Fibroblast of skin of right quadriceps (primary cell): ENCODE measurements around the gene FBXW11.
"Not testable (repeated sequence)": the region's sequence is repeated elsewhere in the genome, so short reads cannot be mapped to it uniquely, and the experiment has no call there.

Experiments used
- DNase-seq: peaks from one replicate; pipeline ENCODE4 v3.0.0-alpha.2; 2013

FBXW11 gene

DNA sequence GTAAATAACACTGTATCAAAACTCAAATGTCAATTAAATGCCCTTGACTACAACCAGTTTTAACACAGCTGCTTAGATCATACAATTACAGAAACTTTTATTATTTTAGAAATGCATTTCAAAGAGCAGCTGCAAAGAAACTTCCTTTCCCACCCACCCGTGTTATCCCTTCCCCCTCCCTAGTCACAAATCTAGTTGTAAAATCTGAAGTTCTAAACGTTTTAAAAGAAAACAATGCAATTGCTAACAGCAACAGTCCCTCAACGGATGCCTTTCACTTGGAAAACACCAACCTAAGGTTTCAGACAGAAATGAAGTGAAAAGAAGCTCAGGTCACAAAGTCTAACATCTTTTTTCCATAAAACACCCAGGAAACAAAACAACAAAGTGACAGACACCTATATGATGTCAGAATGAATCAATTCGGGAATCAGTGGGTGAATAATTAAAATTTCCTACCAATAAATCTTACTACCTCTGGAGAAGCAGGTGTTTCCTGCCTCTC lies 100.3 kb downstream of the FBXW11 start:
- DNase-seq = no peak

DNA sequence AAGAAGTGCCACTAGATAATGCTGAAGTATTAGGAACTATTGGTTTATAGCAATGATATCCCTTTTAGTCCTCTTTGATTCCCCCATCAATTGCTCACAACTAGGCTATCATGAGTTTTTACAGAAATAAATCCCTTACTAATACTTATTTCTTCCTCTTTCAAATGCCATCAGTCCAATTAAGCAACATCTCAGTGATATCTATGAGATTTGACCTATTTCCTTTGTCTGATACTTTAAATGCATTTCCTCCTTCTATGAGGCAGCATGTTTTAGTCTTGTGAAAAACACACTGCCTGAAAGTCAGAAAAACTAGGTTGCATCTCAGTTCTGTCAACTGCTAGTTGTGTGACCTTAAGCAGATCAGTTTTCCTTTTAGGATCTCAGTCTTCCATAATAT lies 101.6 kb downstream of the FBXW11 start:
- DNase-seq = no peak

DNA sequence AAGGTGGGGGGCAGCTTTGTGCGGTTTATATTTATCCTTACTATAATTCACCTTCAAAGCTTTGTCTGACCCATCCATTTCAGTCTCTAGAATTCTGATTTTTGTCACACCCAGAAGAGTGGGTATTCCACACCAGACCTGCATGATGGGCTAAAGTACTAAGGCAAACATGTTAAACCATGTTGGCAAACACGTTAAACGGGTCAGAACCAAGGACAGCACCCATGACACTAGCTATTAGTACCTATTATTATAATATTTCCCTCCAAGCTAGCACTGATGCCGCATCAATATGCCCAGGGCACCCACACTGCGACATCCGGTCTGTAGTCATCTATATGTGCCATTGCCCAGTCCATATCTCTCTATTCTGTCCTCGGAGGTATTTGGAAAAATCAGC lies 104.7 kb downstream of the FBXW11 start:
- DNase-seq = no peak

DNA sequence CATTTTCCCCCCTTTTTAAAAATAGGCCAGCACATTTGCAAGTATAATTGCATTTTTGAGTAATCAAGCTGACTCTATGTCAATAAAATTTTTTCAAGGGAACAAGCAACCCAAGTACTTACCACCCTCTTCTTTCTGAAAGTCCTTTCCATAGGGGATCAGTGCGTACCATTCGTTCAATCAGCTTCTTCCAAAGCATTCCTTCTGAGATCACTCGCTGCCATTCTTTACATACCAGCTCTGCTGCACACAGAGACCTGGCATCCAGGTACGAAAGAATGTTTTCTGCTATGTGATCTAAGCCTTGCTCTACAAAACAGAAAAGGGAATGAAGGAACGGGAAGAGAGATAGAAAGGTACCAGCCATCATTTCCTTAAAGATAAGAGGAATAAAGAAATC lies 106.6 kb downstream of the FBXW11 start:
- no peak for DNase-seq

DNA sequence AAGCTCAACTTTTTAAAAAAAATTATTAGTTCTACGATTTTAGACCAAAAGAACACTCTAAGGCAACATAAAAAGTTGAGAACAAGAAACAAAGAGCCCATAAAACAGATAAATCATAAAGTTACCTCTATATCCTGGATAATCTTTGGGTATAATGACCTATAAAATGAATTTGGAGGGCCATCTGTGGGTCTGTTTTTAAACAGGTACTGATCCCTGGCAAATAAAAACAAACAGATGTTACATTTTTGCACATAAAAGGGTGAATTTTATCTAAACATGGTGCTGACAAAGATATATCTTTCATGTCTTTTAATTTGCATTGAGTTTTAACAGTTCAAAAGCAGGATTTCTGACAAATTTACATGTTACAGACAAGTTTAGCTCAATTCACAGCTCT lies 107.6 kb downstream of the FBXW11 start:
- DNase-seq = no peak

DNA sequence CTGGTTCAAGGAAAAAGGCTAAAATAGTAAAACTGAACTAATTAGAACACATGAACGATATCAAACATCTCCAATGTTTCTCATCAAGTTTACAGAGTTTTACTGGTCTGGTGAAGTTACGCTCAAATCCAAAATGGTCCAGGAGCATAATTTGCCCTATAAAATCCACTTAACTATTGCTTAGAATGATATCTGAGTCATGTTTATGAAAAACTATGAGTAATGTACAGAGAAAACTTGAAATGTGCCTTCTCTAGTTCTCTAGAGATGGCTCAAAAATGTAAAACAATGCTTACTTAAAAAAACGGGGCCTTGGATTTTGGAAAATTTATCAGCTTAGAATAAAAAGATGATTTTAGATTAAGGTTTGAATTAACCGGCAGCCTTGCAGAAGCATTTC lies 108.1 kb downstream of the FBXW11 start:
- DNase-seq = peak; percentile 26

DNA sequence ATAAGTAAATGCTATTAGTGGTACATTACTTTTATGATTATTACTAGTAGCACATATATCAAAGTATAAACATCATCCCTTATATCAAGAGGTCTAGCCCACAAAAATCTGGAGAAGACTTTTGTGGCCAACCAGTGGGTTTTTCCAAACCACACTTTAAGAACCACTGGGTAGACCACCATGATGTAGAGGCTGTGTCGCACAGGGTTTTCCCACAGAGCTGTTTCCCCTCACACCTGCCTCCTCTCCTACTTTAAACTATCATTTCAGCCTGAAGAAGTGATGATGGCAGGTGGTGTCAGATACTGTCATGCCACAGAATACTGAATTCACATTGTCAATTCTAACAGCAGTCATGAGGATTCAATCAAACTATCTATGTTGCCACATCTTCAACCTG lies 109.2 kb downstream of the FBXW11 start:
- DNase-seq = no peak

DNA sequence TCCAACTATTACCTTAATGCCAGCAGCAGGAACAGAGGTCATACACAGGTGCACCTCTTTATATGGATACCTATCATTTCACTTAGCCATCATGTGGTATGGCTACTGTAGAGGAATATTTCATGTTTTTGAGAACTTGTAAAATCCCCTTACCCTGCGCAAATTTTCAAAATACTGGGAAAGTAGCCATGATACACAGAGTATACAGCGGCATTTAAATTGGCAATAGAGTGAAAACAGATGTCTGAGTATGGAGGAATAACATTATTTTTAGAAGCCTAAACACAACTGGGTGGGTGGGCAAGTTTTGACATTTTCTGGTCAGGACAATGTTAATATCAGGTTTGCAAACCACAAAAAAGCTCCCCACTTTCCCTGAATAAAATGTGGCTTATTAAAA lies 111.4 kb downstream of the FBXW11 start:
- DNase-seq = peak; percentile 25

DNA sequence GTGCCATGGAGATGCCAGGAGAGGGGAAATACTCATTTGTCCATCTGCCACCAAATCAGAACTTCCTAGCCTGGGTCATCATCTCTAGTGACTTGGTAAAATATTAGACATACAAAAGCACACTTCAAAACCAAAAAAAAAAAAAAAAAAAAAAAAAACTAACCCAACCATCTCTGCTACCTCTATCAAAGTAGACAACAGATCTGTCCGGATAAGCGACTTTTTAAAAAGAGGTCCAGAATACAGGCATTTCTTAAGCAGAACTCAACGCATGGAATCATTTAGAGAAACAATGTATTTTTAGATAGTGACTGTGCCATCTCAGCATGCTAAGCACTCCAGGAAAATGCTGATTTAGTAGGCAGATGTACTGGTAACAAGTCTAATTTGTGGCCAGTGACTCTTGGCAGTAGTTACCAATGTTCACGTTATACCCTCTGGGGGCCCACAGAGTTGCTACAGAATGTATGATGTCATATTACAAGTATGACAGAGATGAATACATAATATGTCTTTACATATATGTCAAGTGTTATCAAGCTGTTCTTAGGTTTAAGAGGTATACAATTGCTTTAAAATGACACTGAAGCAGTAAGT lies 113.0 kb downstream of the FBXW11 start:
- peak; percentile 89 for DNase-seq

DNA sequence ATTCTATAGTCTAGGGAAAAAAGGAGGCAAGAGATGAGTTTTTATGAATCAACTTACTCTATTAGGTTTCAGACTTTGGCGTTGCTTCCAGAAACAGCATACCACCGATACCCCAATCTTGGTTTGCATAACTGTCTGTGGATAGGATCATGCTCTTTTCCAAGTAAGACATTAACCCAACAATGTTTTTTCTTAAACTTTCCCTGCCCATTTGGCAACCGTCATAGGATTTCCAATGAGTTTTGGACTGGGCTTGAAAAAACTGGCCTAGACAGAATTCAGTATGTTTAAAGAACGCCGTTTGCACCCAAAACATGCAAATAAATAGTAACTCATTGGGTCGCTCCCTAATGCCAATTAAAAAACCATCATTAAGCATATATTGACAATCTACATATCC lies 114.8 kb downstream of the FBXW11 start:
- DNase-seq = no peak

DNA sequence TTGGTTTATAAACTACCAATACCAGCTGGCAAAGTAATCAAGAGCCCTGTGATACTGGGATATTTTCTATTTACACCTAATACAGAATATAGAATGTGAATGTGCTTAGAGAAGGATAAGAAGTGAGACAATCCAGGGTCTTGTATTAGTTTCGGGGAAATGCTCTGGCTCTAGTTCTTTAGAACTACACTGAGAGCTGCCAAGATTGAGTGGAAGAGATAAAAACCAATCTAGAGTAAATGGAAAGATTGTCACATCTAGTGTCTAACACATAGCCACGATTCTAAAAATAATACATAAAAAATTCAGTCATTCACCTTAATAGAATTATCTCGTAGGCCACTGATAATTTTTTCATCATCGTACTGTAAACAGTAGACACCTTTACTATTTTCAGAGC lies 115.3 kb downstream of the FBXW11 start:
- DNase-seq = no peak

DNA sequence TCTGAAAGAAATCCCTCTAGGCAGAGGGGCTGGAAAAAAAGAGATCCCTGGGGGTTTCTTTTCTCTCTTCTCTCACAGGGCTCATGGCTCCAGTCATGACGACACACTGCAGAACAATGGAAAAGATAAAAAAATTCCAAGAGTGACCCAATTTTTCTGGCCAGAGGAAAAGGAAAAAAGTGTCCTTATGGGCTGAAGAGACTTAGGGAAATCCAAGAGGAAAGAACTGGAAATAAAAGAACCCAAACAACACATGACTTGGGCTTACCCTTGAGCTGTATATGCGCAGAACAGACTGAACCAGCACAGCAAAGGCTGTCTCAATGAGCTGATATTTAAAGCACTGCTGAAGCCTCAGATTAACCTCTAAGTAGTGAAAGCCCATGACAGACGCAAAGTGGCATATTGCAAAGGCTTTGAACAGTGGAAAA lies 118.4 kb downstream of the FBXW11 start:
- DNase-seq = no peak

DNA sequence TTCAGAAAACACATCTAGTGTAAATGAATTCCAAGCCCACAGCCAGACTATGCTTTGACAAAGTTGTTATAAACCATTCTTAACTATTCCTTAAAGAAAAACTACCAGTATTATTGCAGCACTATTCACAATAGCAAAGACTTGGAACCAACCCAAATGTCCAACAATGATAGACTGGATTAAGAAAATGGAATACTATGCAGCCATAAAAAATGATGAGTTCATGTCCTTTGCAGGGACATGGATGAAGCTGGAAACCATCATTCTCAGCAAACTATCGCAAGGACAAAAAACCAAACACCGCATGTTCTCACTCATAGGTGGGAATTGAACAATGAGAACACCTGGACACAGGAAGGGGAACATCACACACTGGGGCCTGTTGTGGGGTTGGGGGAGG lies 120.4 kb downstream of the FBXW11 start:
- DNase-seq = not testable (repeated sequence)

DNA sequence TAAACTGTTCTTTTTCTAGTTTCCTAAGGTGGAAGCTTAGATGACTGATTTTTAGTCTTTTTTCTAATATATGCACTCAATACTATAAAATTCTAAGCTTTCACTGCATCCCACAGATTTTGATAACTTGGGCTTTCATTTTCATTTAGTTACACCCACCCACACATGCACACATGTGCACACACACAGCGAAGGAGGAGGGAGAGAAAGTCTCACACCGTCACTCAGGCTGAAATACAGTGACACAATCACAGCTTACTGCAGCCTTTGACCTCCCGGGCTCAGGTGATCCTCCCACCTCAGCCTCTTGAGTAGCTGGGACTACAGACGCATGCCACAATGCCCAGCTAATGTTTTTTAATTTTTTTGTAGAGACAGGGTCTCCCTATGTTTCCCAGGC lies 124.3 kb downstream of the FBXW11 start:
- no peak for DNase-seq

DNA sequence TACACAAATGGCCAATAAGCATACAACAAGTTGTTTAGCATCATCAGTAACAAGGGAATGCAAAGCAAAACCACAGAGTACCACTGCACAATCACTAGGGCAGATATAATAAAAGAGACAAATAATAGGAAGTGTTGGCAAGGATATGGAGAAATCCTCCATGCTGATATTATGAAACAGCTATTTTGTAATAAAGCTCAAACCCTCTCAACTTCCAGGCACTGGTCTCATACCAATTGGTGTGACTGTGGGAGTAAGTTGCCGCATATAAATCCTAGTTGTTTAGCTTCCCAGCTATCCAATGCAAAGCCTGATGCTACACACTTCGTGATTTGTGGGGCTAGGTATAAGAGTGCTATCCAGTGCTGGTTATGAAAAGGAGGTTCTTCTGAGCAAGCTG lies 132.2 kb downstream of the FBXW11 start:
- DNase-seq = peak; percentile 58

DNA sequence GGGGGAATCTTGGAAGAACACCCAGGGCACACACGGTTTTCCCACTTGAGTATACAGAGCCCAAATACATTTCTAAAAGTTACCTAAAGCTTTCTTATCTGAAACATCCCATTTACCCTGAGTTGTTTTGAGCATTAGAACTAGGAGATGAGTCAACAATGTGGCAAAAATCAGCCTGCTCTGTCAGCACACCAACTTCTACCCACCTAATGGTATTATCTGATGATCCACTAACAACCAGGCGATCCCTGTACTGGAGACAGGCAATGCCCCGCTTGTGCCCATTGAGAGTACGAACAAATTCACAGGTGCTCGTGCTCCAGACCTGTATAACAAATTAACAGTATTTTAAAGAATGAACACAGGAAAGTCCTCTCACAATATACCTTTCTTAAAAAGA lies 133.8 kb downstream of the FBXW11 start:
- DNase-seq = no peak

DNA sequence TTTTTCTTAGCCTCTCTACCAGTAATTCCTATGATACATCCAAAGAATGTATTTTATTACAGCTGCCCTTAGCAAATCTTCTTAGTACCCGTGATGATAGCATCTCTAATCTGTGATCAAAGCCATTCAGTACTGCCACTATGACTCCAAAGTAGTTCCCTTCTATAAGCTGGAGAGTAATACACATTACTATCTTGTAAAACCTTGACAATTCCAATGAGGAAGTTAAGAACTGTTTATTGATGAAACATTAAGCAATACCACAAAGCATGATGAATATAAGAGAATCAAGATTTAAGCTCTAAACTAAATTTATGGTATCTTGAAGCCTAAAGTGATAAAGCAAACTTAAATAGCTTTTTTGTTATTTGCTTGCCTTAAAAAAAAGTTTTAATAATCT lies 134.7 kb downstream of the FBXW11 start:
- no peak for DNase-seq

DNA sequence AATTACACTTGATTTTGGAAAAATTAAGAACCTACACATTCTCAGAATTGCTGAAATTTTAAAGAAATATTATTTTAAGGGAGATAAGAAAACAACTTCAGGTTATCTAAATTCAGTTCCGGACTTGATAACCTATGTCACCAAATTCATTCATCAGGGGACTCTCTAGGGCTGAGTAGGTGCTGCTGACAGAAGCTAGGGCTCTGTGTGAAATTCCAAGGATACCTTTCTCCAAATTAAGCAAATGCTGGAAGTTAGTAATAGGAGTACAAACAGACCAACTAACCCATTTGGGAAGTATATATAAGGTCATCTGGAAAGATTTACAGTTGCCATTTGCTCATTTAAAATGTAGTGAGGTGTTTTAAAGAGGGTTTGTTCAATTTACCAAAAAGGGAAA lies 136.5 kb downstream of the FBXW11 start:
- DNase-seq = no peak

DNA sequence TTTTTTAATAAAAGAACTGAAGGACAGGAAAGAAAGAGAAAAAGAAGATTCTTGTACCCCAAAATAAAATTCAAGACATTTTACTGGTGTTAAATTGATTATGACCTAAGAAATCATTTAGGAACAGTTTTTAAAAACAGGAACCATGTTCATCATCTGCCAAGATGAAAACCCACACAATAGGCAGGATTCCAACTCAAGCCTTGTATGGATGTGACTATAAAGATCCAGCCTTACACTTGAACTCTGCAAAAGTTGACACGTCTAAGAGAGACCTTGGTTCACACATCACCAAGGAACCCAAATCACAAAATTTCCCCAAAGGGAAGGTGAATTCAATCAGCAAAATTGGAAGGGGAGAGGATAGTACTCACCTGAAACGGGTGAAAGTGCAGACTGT lies 138.2 kb downstream of the FBXW11 start:
- DNase-seq = no peak

DNA sequence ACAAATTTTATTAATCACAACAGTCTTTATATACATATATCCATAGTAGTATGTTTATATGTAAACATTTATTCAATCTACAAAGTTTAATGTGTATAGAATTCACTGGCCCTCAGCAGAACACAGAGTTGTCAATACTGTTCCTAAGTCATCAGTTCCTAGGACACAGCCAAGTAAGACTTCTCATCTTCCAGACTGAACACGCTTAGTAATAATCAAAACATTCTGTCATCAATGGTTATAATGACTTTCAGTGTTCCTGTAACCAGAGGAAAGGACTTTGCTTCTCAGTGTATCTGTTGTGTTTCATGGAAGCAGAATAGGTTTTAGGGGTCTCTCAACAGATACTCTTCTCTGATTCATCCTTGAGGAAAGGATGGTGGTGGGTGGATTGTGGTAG lies 138.7 kb downstream of the FBXW11 start:
- DNase-seq = peak; percentile 53

DNA sequence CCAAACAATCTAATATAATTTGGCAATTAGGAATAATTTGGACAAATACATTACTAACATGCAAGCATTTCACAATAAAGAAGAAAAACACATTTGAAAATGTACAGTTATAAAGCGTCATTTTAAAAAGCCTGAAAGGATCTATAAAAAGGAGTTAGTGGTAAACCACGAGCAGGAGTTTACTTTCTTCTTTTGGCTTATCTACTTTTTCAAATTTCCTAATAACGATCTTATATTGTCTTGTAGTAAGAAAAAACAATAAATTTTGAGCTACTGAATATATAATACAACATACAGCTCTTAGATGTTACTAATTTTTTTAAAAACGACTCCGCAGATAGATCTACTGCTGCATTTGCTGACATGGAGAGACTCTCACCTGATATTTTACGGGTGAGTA lies 141.0 kb downstream of the FBXW11 start:
- DNase-seq = no peak

DNA sequence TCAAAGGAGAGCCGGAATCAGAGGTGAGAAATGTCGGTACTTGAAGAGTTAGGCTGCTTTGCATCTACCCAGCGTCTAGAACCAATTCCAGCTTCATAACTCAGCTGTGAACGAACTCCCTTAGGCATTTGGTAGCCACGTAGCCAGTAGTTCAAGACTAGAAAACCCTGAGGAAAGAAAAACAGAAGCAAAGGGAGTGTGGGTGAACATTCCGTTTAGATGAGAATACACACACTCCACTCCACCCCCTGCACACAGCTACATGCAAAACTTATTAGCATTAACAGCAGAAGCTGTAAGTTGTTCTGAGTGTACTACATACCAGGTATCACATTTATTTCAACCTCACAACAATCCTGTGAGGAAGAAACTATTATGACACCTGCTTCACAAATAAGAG lies 142.5 kb downstream of the FBXW11 start:
- peak; percentile 92 for DNase-seq

DNA sequence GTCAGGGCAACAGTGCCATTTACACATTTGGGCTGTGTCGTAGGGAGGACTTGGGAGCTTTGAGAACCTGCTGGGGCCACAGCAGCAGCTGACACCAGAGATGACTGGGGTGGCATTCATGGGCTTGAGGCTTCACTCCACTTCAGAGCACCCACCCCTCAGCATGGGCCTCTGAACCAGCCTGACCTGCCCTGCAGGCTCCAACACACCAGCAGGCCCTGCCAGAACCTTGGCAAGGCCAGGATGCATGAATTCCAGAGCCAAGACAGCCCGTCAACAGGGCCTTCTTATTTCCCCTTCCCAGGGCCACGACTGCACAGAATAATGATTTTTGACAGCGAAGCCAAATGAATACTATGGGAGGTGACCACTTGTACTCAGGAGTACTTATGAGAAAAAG lies 143.8 kb downstream of the FBXW11 start:
- no peak for DNase-seq

DNA sequence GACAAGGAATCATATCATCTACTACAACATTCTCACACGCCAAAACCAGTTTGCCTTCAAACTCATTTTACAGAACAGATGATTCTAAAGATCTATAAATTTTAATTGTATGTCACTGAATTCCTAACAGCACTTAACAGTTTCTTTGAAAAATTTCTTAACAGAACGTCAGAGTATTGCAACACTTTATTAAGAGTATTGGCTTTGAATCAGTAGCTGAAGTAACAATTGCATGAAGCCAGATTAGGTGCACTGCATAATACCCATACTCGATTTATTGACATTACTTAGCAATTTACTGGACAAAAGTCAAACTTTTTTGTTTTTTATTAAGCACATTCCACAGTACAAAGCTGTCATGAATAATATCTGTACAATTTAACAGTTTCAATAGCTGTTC lies 145.1 kb downstream of the FBXW11 start:
- DNase-seq = peak; percentile 41

DNA sequence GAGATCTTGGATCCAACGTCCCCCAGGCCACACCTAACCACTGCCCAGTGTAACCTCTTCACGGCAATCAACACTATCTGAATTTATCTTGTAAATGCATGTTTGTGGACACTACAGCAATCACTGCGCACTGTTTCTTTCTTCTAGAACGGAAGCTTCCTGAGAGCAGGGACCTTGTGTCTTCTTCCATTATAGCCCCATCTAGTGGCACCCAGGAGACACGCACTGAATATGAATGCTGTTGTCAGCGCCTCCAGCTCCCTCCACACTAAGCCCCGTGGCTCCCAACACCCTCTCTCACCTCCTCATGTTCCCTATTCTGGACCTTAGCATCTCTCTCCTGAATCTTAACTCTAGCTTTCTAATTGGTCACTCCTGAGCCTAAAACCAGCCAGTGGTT lies 148.1 kb downstream of the FBXW11 start:
- no peak for DNase-seq

DNA sequence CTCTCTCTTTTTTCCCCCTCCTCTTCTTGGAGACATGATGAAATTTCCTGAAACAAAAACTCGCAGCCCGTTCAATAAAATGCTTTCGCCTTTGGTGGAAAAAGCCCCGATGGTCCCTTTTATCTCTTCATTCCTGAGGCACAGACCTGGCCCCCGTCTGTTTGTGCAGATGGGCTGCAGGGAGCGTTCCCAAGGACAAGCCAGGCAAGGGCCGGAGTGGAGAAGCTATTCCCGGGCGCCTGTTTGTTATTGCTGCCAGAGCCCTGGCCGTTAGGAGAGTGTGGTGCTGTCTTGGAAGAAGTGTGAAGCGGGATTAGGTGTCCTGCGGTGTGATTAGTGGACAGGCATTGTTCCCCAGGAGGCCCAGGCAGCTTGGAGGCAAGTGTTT lies 149.0 kb downstream of the FBXW11 start:
- DNase-seq = peak; percentile 56
